Measurements from ENCODE around the gene SLC2A2. TPM values are rescaled to one million over a fixed set of nuclear protein-coding genes. Genes with fewer than 3 reads are reported as not detected.

SLC2A2 gene
- total and polyA plus RNA-seq, 9 donors = 0.10 to 0.36 (median 0.18) TPM; not detected in 6

- Histone ChIP-seq H3K36me3 (no peaks in the 10 kb centered on the region), H3K27me3 (no peaks in the 10 kb centered on the region), H3K4me3 (no peak overlapping the region), H3K27ac (no peak overlapping the region), H3K9me3 (no peaks in the 10 kb centered on the region), H3K4me1 (ENCODE audit: insufficient read depth) (no peaks in the 10 kb centered on the region)
- no peak for DNase-seq
- TF ChIP-seq EP300 (IDR thresholded peaks at IDR 0.05) (no peak), POLR2A (IDR thresholded peaks at IDR 0.05) (no peak), CTCF (IDR thresholded peaks at IDR 0.05) (no peak)
- 84 to 87% (median 84%) methylated on average over 3 of the region's 3 CpGs for WGBS, 3 donors
- intact Hi-C loops (cut with DNase I) = no loop called here
Observed at GRCh38 chr3:170988378-170988777, 38.1 kb downstream of the SLC2A2 start.

DNA sequence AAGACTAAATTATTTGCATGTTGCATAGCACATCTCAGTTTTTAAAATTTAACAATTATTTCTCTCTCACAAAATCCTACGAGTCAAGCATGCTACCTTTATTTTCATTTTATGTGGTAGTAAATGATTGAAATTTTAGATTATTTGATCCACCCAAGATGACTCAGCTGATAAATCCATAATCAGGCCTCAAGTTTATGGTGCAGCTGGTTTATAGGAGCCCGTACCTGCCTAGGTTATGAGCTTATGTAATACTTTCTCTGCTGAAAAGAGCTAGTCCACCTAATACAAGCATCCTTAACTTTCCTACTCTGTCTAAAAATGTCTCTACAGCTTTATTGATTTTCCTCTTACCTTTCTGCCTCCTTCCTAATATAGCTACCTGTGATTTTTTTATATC lies 41.2 kb downstream of the SLC2A2 start:
- Histone ChIP-seq H3K27ac (no peak overlapping the region), H3K27me3 (no peaks in the 10 kb centered on the region), H3K9me3 (no peaks in the 10 kb centered on the region), H3K4me3 (no peak overlapping the region), H3K36me3 (no peaks in the 10 kb centered on the region), H3K4me1 (ENCODE audit: insufficient read depth) (no peaks in the 10 kb centered on the region)
- no peak for TF ChIP-seq CTCF (IDR thresholded peaks at IDR 0.05)
- TF ChIP-seq POLR2A (IDR thresholded peaks at IDR 0.05) = no peak
- TF ChIP-seq EP300 (IDR thresholded peaks at IDR 0.05) = no peak
- 40 to 95% (median 92%) methylated on average over 2 of the region's 2 CpGs for whole genome bisulfite sequencing, 3 donors
- intact Hi-C loops (cut with DNase I) = no loop called here
- no peak for DNase-seq

- no peaks in the 10 kb centered on the region for H3K27me3 ChIP-seq
- no peak overlapping the region for H3K4me3 ChIP-seq
- no peaks in the 10 kb centered on the region for H3K4me1 ChIP-seq (ENCODE audit: insufficient read depth)
- no peaks in the 10 kb centered on the region for H3K36me3 ChIP-seq
- H3K27ac ChIP-seq = no peak overlapping the region
- TF ChIP-seq EP300 (IDR thresholded peaks at IDR 0.05) (no peak), CTCF (IDR thresholded peaks at IDR 0.05) (no peak), POLR2A (IDR thresholded peaks at IDR 0.05) (no peak)
- H3K9me3 ChIP-seq = no peaks in the 10 kb centered on the region
- WGBS, 3 donors = 92 to 97% (median 93%) methylated on average over 2 of the region's 2 CpGs
- no peak for DNase-seq
- intact Hi-C loops (cut with DNase I) = no loop called here
Observed at GRCh38 chr3:170982733-170983132, 43.8 kb downstream of the SLC2A2 start.

- Histone ChIP-seq H3K9me3 (no peaks in the 10 kb centered on the region), H3K4me3 (no peak overlapping the region), H3K27ac (no peak overlapping the region), H3K4me1 (ENCODE audit: insufficient read depth) (no peaks in the 10 kb centered on the region), H3K36me3 (no peaks in the 10 kb centered on the region), H3K27me3 (no peaks in the 10 kb centered on the region)
- TF ChIP-seq EP300 (IDR thresholded peaks at IDR 0.05) (no peak), POLR2A (IDR thresholded peaks at IDR 0.05) (no peak), CTCF (IDR thresholded peaks at IDR 0.05) (no peak)
- no peak for DNase-seq
- intact Hi-C loops (cut with DNase I) = no loop called here
Observed at GRCh38 chr3:170980399-170980798, 46.1 kb downstream of the SLC2A2 start.

Data from ovary (tissue), 9 donors.